HepG2 (cell line): Measurements from ENCODE around the gene RAB17. TPM values are rescaled to one million over a fixed set of nuclear protein-coding genes. Genes with fewer than 3 reads are reported as not detected.

Experiments
- CHD4 ChIP-seq: fragments of 200-600 bp; sonication (generic); IDR thresholded peaks from 2 replicates; pipeline ENCODE4 v1.7.0; 2017; ENCODE audit warnings: mild to moderate bottlenecking, low read length, borderline replicate concordance
- CREB3 ChIP-seq: sonication (generic); formaldehyde crosslinking; IDR thresholded peaks from 2 replicates; pipeline ENCODE4 v1.5.0; 2020; ENCODE audit warnings: missing genetic modification reagents
- DMAP1 ChIP-seq: IDR thresholded peaks from 2 replicates; pipeline ENCODE4 v1.6.1; 2016
- ETV6 ChIP-seq: sonication (generic); formaldehyde crosslinking; conservative IDR thresholded peaks from 2 replicates; pipeline ENCODE4 v1.4.0; 2020; ENCODE audit warnings: missing genetic modification reagents
- HHEX ChIP-seq: IDR thresholded peaks from 2 replicates; pipeline ENCODE4 v1.6.1; 2016; ENCODE audit warnings: control low read depth
- HIVEP1 ChIP-seq: sonication (generic); formaldehyde crosslinking; IDR thresholded peaks from 2 replicates; pipeline ENCODE4 v1.4.0; 2020; ENCODE audit warnings: mild to moderate bottlenecking, missing genetic modification reagents
- KLF9 ChIP-seq: IDR thresholded peaks from 2 replicates; pipeline ENCODE4 v1.6.1; 2016; ENCODE audit warnings: low read depth
- MAF1 ChIP-seq: sonication (generic); formaldehyde crosslinking; IDR thresholded peaks from 2 replicates; pipeline ENCODE4 v1.5.0; 2020; ENCODE audit warnings: missing genetic modification reagents, borderline replicate concordance
- MAFF ChIP-seq: IDR thresholded peaks from 2 replicates; pipeline ENCODE4 v1.6.1; 2011; ENCODE audit warnings: low read depth, low read length, improper control_type of control experiment
- NAIF1 ChIP-seq: sonication (generic); formaldehyde crosslinking; IDR thresholded peaks from 2 replicates; pipeline ENCODE4 v1.5.0; 2020; ENCODE audit warnings: mild to moderate bottlenecking, missing genetic modification reagents, borderline replicate concordance
- NCOA2 ChIP-seq: sonication (generic); formaldehyde crosslinking; IDR thresholded peaks from 2 replicates; pipeline ENCODE4 v1.8.0; 2022; ENCODE audit warnings: inconsistent platforms
- RFX5 ChIP-seq: IDR thresholded peaks from 2 replicates; pipeline ENCODE4 v1.6.1; 2011; ENCODE audit warnings: low read depth, low read length, improper control_type of control experiment
- RFXANK ChIP-seq: IDR thresholded peaks from 2 replicates; pipeline ENCODE4 v1.6.1; 2016
- ZNF207 ChIP-seq: fragments of 450-650 bp; IDR thresholded peaks from 2 replicates; pipeline ENCODE4 v1.6.1; 2016; ENCODE audit warnings: antibody characterized with exemption, borderline replicate concordance
- ZNF24 ChIP-seq: fragments of 450-650 bp; IDR thresholded peaks from 2 replicates; pipeline ENCODE4 v1.6.1; 2017; ENCODE audit warnings: antibody characterized with exemption, mild to moderate bottlenecking
- ZNF549 ChIP-seq: sonication (generic); formaldehyde crosslinking; IDR thresholded peaks from 2 replicates; pipeline ENCODE4 v1.5.0; 2020; ENCODE audit warnings: missing genetic modification reagents
- ZNF777 ChIP-seq: sonication (generic); formaldehyde crosslinking; IDR thresholded peaks from 2 replicates; pipeline ENCODE4 v1.4.0; 2020; ENCODE audit warnings: missing genetic modification reagents
- polyA plus RNA-seq, 8 experiments: library from polyadenylated mRNA; depleted of rRNA in 3 of 8; stranded (reverse) in 7 of 8; unstranded in 1 of 8; fragments of >200 nt; fragmentation: Illumina TruSeq in 4 of 8; extraction: Trizol in 4 of 8; gene quantifications; 2 replicates each; pipeline versions ENCODE4 v1.2.1 to v1.2.3, GENCODE V29; 2011 to 2016; ENCODE audit warnings: low read depth in 4 of 8, missing spikeins in 1 of 8, mixed read lengths in 1 of 8; ENCODE audit not compliant: insufficient read depth in 1 of 8
- total RNA-seq, 5 experiments: library from RNA; depleted of rRNA; stranded (reverse); fragments of >200 nt; fragmentation: Illumina TruSeq; extraction: Trizol; gene quantifications; 2 replicates each; pipeline ENCODE4 v1.2.3, GENCODE V29; 2016; ENCODE audit warnings: low read depth in 1 of 5
- TF ChIP-seq, protein P1 (sequence below): sonication (generic); formaldehyde crosslinking; IDR thresholded peaks from 2 replicates; pipeline ENCODE4 v1.4.0; 2020; ENCODE audit warnings: mild to moderate bottlenecking, missing genetic modification reagents
- TF ChIP-seq, protein P2 (sequence below): sonication (generic); formaldehyde crosslinking; IDR thresholded peaks from 2 replicates; pipeline ENCODE4 v1.9.0; 2021; ENCODE audit warnings: missing genetic modification reagents, borderline replicate concordance
- TF ChIP-seq, protein P3 (sequence below): sonication (generic); formaldehyde crosslinking; IDR thresholded peaks from 2 replicates; pipeline ENCODE4 v1.8.0; 2022; ENCODE audit warnings: missing genetic modification reagents, mild to moderate bottlenecking, moderate library complexity, borderline replicate concordance
- TF ChIP-seq, protein P4 (sequence below): sonication (generic); formaldehyde crosslinking; IDR thresholded peaks from 2 replicates; pipeline ENCODE4 v1.5.0; 2020; ENCODE audit warnings: mild to moderate bottlenecking, missing genetic modification reagents, moderate library complexity

The RAB17 gene
- total and polyA plus RNA-seq, 2 of the 13 experiments (the other 11 are each of a cell fraction or from before 2014, with no cell fraction given): 68.0 to 124 TPM

- TF ChIP-seq, protein P1, sequence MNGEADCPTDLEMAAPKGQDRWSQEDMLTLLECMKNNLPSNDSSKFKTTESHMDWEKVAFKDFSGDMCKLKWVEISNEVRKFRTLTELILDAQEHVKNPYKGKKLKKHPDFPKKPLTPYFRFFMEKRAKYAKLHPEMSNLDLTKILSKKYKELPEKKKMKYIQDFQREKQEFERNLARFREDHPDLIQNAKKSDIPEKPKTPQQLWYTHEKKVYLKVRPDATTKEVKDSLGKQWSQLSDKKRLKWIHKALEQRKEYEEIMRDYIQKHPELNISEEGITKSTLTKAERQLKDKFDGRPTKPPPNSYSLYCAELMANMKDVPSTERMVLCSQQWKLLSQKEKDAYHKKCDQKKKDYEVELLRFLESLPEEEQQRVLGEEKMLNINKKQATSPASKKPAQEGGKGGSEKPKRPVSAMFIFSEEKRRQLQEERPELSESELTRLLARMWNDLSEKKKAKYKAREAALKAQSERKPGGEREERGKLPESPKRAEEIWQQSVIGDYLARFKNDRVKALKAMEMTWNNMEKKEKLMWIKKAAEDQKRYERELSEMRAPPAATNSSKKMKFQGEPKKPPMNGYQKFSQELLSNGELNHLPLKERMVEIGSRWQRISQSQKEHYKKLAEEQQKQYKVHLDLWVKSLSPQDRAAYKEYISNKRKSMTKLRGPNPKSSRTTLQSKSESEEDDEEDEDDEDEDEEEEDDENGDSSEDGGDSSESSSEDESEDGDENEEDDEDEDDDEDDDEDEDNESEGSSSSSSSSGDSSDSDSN: peak; percentile 24; the same call in 1 of the 2 replicates
- TF ChIP-seq ETV6 (CRISPR knock-in tag) (no peak), MAFF (no peak), CREB3 (CRISPR knock-in tag) (no peak), NAIF1 (CRISPR knock-in tag) (no peak), CHD4 (no peak), ZNF549 (no peak), KLF9 (no peak), NCOA2 (CRISPR knock-in tag) (no peak), DMAP1 (CRISPR knock-in tag) (no peak), RFXANK (CRISPR knock-in tag) (no peak), MAF1 (CRISPR knock-in tag) (no peak), ZNF207 (no peak), HIVEP1 (CRISPR knock-in tag) (no peak), ZNF777 (no peak), HHEX (CRISPR knock-in tag) (no peak), ZNF24 (no peak), RFX5 (no peak)
- TF ChIP-seq, protein P2, sequence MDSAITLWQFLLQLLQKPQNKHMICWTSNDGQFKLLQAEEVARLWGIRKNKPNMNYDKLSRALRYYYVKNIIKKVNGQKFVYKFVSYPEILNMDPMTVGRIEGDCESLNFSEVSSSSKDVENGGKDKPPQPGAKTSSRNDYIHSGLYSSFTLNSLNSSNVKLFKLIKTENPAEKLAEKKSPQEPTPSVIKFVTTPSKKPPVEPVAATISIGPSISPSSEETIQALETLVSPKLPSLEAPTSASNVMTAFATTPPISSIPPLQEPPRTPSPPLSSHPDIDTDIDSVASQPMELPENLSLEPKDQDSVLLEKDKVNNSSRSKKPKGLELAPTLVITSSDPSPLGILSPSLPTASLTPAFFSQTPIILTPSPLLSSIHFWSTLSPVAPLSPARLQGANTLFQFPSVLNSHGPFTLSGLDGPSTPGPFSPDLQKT (CRISPR knock-in tag): no peak
- TF ChIP-seq, protein P3, sequence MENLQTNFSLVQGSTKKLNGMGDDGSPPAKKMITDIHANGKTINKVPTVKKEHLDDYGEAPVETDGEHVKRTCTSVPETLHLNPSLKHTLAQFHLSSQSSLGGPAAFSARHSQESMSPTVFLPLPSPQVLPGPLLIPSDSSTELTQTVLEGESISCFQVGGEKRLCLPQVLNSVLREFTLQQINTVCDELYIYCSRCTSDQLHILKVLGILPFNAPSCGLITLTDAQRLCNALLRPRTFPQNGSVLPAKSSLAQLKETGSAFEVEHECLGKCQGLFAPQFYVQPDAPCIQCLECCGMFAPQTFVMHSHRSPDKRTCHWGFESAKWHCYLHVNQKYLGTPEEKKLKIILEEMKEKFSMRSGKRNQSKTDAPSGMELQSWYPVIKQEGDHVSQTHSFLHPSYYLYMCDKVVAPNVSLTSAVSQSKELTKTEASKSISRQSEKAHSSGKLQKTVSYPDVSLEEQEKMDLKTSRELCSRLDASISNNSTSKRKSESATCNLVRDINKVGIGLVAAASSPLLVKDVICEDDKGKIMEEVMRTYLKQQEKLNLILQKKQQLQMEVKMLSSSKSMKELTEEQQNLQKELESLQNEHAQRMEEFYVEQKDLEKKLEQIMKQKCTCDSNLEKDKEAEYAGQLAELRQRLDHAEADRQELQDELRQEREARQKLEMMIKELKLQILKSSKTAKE (CRISPR knock-in tag): no peak
- TF ChIP-seq, protein P4, sequence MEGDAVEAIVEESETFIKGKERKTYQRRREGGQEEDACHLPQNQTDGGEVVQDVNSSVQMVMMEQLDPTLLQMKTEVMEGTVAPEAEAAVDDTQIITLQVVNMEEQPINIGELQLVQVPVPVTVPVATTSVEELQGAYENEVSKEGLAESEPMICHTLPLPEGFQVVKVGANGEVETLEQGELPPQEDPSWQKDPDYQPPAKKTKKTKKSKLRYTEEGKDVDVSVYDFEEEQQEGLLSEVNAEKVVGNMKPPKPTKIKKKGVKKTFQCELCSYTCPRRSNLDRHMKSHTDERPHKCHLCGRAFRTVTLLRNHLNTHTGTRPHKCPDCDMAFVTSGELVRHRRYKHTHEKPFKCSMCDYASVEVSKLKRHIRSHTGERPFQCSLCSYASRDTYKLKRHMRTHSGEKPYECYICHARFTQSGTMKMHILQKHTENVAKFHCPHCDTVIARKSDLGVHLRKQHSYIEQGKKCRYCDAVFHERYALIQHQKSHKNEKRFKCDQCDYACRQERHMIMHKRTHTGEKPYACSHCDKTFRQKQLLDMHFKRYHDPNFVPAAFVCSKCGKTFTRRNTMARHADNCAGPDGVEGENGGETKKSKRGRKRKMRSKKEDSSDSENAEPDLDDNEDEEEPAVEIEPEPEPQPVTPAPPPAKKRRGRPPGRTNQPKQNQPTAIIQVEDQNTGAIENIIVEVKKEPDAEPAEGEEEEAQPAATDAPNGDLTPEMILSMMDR: no peak
These were observed 39.4 kb downstream of the RAB17 start (continued) for GRCh38 chr2:237551071-237551574.
